Left forelimb (tissue), 1 donor: Measurements from ENCODE around the gene ALX3.
"Not testable (repeated sequence)": the region's sequence is repeated elsewhere in the genome, so short reads cannot be mapped to it uniquely, and the experiment has no call there.

ENCODE experiments used
- DNase-seq: peaks from one replicate; pipeline ENCODE4 v3.0.0-alpha.2; 2018; ENCODE audit warnings: low spot score

The ALX3 gene

DNA sequence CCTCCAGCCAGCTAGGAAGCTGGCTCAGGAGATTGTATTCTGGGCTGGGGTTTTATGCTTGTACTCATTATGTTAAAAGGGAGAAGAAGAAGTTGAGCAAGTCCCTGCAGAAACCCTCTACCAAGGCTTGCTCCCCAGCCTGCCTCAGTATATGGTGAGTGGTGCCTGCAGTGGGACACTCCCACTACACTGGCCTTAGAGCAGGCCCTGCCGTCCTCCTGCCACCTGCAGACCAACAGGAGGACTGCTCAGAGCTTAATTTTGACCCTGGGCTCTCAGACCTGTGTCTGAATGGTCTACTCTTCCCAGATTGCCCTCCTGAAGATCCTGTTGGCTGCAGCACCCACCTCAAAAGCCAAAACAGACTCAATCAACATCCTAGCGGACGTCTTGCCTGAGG lies 23.0 kb downstream of the ALX3 start:
- no peak for DNase-seq

DNA sequence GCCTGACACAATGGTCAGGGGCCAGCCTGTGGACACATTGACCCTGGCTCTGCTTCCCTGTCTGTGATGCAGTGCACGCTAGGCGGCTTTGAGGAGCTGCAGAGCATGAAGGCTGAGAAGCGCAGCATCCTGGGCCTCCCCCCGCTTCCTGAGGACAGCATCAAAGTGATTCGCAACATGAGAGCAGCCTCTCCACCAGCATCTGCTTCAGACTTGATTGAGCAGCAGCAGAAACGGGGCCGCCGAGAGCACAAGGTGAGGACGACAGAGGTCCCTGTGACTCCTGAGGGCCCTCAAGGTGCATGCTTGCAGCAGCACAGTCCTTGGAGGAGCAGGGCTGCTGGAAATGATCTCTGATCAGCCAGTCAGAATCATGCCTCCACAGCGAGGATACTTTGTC lies 27.5 kb downstream of the ALX3 start:
- DNase-seq = no peak

DNA sequence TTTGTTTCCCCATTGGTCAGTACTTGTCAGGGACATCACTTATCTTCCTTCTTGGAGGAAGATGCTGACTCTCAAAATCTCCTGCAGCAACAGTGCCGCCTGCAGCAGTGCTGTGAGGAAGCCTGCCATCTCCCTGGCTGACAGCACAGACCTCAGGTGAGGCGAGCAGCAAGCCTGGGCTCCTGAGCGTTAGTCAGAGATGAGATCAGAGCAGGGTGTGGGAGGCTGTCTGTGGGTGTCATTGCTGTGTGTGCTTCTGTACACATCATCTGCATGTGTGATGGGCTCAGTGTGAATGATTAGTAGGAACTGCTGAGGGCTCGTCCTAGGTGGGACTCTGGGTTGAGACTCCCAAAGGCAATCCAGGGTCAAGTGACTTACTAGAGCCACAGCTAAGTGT lies 29.9 kb downstream of the ALX3 start:
- DNase-seq = no peak

DNA sequence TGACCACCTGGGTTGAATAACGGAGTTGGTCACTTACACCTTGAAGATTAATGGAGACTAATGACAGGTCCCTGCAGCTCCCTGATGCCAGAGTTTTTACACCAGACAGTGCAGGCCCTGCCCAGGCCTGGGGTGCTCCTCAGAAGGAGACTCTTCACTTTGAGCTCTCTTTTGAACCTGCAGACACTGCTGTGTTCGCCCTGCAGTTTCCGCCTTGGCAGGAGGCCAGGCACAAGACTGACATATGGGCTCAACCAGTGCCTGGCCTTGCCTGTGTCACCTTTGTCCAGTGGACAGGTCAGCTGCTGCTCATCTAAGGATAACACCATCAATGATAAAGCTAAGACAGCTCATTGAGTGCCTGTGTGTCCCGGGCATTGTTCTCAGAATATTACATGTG lies 30.8 kb downstream of the ALX3 start:
- DNase-seq = no peak

DNA sequence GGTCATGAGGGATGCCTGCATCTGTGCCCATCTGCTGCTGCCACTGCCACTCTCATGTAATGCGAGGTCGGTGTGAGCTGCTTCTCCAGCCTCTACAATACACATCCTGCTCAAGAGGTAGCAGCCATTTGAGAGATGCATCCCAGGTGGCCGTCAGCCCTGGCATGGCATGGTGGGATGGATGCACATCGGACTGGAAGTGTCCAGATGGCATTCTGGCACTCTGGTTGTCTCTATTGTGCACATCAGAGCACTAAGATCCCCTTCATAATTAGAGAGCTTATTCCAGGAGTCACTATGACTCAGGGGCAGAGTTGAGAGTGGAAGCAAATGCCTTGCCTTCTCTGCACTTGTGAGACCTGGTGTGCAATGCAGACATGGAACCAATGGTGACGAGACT lies 32.2 kb downstream of the ALX3 start:
- no peak for DNase-seq

DNA sequence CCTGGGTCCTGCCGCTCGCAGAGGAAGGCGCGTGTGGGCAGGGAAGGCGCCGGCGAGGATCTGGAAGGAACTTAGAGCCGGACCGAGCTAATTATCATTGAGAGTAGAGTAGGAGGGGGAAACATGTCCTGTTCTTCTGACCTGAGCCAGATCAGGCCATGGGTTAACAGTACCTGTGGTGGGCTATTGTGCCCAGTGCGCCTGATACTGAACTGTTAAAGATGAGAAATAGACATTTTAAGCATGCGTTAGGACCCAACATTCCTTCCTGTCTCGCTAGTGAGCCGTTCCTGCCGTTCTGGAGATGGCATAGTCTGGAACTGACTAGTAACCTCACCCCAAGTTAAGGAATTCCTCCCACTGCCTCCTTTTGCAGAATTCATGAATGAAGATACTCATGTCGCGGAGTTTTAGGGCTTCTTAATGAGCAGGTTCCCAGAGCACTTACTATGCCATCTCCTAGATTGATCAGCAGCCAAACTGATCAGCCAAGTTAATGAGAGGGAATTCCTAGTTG lies 35.2 kb downstream of the ALX3 start:
- no peak for DNase-seq

DNA sequence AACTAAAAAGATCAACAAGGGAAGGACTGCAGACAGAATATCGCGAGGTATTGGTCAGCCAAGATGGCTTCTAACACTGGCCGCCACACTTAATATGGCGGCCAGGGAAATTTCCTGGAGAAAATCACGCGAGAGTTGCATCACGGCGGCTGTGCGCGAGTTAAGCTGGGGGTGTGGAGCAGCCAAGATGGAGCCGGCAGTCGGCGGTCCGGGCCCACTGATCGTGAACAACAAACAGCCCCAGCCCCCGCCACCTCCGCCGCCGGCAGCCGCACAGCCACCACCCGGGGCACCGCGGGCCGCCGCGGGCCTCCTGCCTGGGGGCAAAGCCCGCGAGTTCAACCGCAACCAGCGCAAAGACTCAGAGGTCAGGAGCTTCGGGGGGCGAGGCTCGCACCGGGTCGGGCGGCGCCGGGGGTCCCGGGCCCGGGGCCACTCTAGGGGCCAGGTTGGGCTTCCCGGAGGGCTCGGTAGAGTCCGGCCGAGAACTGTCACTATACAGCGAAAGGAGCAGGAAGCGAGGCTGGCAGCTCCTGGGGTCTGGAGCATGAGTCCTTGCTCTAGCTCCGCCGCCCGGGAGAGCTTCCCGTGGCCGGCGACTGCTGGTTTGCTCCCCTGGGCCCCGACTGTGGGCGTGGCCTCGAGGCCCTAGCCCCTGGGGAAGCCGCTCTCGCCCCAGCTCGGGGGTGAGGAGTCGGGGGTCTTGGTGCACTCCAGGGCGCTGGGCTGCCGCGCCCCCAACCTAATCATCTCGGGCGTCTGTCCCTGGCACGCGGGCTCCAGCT lies 35.8 kb downstream of the ALX3 start, which contains the start of gene STRIP1:
Gene STRIP1, plus strand, starts transcription at position 174 of the 785 bp plus-strand sequence. Its CDS starts 14 bp downstream, at position 188.
- DNase-seq = peak; percentile 95

DNA sequence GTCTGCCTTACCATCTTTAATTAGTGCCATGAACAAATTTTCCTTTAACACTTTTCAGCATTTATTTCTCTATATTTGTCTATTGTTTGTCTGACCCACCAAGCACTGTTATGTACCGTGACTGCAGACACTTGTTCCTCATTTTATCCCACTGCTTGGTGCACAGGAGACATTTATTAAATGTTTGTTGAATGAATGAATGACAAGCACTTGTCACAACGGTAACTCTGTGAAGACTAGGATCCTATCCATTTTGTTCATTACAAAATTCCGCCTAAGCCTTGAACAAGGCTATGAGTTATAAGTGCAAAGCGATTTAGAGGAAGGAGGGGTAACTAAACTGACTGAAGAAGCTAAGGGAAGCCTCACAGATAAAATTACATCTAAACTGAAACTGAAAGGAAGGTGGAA lies 36.4 kb downstream of the ALX3 start:
- no peak for DNase-seq

DNA sequence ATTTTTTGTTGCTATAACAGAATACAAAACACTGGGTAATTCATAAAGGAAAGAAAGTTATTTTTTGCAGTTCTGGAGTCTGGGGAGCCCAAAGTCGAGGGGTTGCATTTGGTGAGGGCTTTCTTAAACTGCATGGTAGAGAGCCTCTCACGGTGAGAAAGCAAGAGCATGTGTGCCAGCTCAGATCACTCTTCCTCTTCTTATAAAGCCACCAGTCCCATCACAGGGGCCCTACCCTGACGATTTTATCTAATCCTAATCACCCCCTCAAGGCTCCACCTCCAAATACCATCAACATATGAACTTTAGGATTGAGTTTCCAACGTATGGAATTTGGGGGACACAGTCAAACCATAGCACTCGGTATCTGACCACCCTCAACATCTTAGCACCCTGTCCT lies 37.1 kb downstream of the ALX3 start:
- no peak for DNase-seq

DNA sequence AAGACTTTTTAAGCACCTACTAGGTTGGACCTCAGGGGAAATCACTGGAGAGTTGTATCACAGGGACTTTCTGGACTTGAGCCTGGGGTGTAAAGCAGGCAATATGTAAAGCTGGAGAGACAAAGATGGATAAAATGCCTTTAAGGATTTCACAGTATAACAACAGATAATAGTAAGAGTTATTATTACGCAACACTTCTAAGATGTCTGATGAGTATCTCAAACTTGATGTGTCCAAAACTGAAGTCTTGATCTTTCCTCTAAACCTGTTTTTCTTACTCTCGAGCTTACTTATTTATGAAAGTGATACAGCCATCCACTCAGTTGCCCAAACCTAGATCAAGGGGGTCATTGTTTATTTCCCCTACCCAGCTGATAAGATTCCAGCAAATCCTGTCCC lies 38.1 kb downstream of the ALX3 start:
- DNase-seq = no peak

DNA sequence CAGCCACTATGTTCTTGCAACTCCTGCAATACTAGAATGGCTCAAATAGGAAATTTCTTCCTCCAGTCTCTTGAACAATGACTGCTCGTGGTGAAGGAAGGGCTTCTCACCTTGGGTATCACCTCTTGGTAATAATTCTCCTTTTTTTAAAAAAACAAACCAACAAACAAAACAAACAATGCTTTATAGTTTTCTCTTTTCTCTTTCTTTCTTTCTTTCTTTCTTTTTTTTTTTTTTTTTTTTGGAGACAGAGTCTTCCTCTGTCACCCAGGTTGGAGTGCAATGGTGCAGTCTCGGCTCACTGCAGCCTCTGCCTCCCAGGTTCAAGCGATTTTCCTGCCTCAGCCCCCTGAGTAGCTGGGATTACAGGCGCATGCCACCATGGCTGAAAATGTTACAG lies 39.8 kb downstream of the ALX3 start:
- DNase-seq = not testable (repeated sequence)

DNA sequence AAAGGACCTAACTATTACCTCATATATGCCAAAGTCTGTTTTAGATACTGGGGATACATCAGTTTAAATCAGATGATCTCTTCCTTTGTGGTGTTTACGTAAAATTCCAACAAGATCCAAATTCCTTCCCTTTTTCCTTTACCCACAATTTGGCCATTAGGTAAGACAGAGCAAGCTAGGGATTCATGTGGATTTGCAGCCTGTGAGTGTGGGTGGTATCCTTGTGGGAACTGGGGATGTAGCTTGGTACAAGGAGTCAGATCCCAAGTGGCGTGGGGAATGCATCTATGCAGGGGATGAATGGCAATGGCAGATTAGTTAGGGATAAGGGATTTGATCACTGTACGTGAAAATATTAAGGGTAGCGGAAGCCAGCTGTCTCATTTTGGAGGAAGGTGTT lies 45.9 kb downstream of the ALX3 start:
- DNase-seq = no peak

DNA sequence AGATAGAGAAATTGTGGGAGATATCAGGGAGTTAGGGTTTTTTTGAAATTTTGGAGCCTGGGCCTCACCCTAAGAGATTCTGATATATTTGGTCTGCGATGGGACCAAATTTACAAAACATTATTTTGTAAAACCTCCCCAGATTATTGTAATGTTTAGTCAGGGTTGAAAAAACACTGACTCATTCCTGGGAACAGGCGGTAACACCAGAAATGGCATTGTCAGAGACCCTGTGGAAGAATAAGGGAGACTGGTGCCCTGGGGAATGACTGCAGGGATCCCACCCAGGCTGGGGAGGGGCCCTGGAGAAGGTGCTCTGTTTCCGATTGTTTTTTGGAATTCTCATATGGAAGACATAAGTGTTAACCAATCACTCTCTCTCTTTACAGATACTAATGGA lies 49.2 kb downstream of the ALX3 start:
- no peak for DNase-seq

DNA sequence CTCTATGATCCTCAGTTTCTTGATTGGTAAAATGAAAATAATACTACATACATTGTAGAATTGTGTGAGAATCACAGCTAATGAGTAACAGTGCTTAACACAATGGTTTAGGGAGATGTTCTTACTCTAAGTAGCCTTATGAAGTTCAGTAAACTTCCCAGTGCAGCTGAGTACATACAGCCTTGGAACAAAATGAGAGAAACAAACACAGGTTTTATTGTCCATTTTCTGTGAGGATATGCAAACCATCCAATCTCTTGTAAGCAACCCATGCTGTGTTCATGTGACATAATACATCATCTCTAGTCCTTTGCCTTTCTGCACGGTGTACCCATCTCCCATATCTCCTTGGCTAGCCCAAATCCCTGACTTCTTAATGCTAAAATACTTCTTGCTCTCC lies 50.7 kb downstream of the ALX3 start:
- no peak for DNase-seq

DNA sequence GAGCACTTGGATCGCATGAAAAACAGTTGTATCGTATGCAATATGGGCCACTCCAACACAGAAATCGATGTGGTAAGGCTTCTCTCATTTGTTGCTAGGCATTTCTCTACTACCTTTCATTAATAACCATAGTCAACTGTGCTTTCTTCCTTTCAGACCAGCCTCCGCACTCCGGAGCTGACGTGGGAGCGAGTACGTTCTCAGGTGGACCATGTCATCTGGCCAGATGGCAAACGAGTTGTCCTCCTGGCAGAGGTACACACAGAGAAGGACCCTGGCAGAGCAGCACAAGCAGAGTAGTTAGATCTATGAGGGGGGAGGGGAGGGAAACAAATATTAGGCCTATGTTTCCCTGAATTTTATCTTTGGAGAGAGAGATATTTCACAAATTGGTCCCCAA lies 52.1 kb downstream of the ALX3 start:
- no peak for DNase-seq

DNA sequence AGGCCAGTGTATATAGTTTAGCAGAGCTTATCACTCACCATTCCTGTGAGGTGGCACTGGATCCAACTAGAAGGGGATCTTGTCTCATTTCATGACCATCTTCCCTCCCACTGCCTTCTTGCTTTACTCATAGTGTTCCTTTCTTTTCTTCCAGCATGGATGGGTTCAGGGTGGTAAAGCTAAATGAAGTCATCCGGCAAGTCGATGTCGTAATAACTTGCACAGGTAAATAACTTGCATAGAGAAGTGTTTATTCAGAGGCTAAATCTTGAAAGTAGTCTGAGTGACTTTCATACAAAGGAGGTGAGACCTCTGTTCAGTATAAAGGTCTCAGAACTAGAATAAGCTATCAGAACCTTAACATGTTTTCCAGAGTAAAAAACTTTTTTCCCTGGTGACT lies 52.7 kb downstream of the ALX3 start:
- DNase-seq = no peak

DNA sequence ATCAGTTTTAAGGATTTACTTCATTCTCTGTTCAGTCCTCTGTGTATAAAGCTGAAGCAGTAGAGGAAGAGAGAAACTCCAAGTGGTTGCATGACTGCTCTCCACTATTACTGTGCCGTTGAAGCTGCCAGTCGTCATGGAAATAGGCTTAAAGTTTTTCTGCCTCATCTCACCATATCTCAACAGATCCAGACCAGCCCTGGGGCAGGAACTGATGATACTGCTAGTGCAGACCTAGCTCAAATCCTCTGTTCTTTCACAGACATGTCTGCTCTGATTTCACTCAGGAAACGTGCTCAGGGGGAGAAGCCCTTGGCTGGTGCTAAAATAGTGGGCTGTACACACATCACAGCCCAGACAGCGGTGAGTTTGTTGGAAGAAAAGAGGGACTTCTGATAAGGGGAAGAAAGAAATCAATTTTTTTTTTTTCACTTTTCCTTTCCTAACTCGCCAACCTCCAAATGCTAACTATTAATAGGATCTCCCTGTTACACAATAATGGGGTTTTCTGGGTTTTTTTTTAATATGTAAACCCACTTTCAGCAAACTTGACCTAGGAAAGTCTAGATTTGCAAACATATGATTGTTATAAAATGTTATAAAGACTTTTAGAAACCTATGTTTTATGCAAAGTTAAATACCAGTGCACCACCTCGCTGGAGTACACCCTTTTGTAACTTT lies 58.2 kb downstream of the ALX3 start:
- no peak for DNase-seq

DNA sequence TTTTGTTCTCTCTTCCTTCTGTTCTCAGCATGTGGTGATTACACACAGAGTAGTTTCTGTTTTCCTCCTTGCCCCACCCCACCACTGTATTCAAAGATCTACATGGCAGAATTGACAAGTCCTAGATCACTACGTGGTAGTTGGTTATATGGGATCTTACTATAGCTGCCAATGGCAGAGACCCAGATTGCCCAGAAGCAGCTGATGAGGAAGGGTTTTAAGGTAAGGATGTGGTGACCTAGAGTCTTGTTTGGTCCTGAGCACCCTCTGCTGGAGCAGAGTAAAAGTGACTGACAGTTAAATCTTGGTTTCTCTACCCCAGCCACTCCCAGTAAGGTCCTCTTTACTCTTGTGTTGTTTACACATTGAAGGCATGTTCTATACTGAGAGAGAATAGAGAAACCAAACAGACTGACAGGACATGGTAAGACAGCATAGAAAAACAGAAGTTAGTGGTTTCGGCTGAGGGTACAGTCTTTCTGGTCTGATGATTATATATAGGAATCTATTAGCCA lies 58.9 kb downstream of the ALX3 start:
- DNase-seq = no peak
